A673 (cell line): ENCODE measurements around the gene ADAM23. TPM values are rescaled to one million over a fixed set of nuclear protein-coding genes. Genes with fewer than 3 reads are reported as not detected.

ENCODE experiments used
- BruUV-seq: library from RNA; stranded (reverse); fragments of 400-500 nt; replicated peaks from 2 replicates; lab custom pipeline; 2021; lab: Mats Ljungman, UMichigan
- CTCF ChIA-PET: fragments of 300-600 bp; sonication (Branson Sonifier 250); formaldehyde crosslinking; loops from one replicate; lab custom pipeline; 2022; ENCODE audit warnings: antibody characterized with exemption; lab: Charles Lee
- POLR2A ChIA-PET: fragments of 300-600 bp; sonication (Branson Sonifier 250); formaldehyde crosslinking; loops from one replicate; lab custom pipeline; 2022; ENCODE audit warnings: antibody characterized with exemption; ENCODE audit not compliant: low non-redundant PET; lab: Charles Lee
- DNase-seq: peaks from one replicate; pipeline ENCODE4 v3.0.0-alpha.2; 2015; ENCODE audit warnings: low spot score
- H3K27ac ChIP-seq: fragments of 200-600 bp; sonication (generic); 2 replicates; pipeline ENCODE4 v1.5.1; 2016; ENCODE audit warnings: mixed run types, low read depth, mild to moderate bottlenecking, mixed read lengths, antibody characterized with exemption, low read length; ENCODE audit not compliant: poor library complexity, severe bottlenecking
- H3K27me3 ChIP-seq: fragments of 200-600 bp; sonication (generic); replicated peaks from 2 replicates; pipeline ENCODE4 v1.6.1; 2017; ENCODE audit warnings: mixed run types, low read depth, mild to moderate bottlenecking, mixed read lengths, antibody characterized with exemption, low read length; ENCODE audit not compliant: insufficient read depth, poor library complexity
- H3K36me3 ChIP-seq: fragments of 200-600 bp; sonication (generic); 2 replicates; pipeline ENCODE4 v1.6.1; 2016; ENCODE audit warnings: mixed run types, mild to moderate bottlenecking, mixed read lengths, antibody characterized with exemption, low read length; ENCODE audit not compliant: insufficient read depth, poor library complexity, severe bottlenecking
- H3K4me1 ChIP-seq: fragments of 200-600 bp; sonication (generic); 2 replicates; pipeline ENCODE4 v1.6.1; 2017; ENCODE audit warnings: mixed run types, mild to moderate bottlenecking, mixed read lengths, antibody characterized with exemption, low read length; ENCODE audit not compliant: insufficient read depth, poor library complexity, severe bottlenecking
- H3K4me3 ChIP-seq: fragments of 200-600 bp; sonication (generic); 2 replicates; pipeline ENCODE4 v1.5.1; 2016; ENCODE audit warnings: low read depth, mixed run types, mild to moderate bottlenecking, mixed read lengths, low read length; ENCODE audit not compliant: poor library complexity, severe bottlenecking
- H3K9me3 ChIP-seq: fragments of 200-600 bp; sonication (generic); 2 replicates; pipeline ENCODE4 v1.6.1; 2016; ENCODE audit warnings: mixed run types, low read depth, mild to moderate bottlenecking, mixed read lengths, antibody characterized with exemption, low read length; ENCODE audit not compliant: poor library complexity, severe bottlenecking
- EZH2 ChIP-seq: fragments of 200-600 bp; sonication (generic); IDR thresholded peaks from 2 replicates; pipeline ENCODE4 v1.6.1; 2017; ENCODE audit warnings: borderline replicate concordance, low read depth, mild to moderate bottlenecking, mixed read lengths, antibody characterized with exemption, low read length; ENCODE audit not compliant: poor library complexity, severe bottlenecking
- intact Hi-C: fragments of 100-400 bp; cut with micrococcal nuclease; formaldehyde crosslinking; loops from one replicate; pipeline ENCODE4 v1.10.0; 2022; ENCODE audit not compliant: unreplicated experiment
- total RNA-seq: library from RNA; stranded (reverse); gene quantifications from 2 replicates; pipeline ENCODE4 v1.2.3, GENCODE V29; 2021
- TF ChIP-seq, protein P1 (sequence below): fragments of 300-800, 200-600 bp; sonication (generic); conservative IDR thresholded peaks from 2 replicates; pipeline ENCODE4 v1.5.1; 2017; ENCODE audit warnings: low read depth, mild to moderate bottlenecking, antibody characterized with exemption, low read length, moderate library complexity, mixed read lengths

Gene ADAM23
- total RNA-seq, 1 experiment from 2014 or later, result 0.21 TPM

DNA sequence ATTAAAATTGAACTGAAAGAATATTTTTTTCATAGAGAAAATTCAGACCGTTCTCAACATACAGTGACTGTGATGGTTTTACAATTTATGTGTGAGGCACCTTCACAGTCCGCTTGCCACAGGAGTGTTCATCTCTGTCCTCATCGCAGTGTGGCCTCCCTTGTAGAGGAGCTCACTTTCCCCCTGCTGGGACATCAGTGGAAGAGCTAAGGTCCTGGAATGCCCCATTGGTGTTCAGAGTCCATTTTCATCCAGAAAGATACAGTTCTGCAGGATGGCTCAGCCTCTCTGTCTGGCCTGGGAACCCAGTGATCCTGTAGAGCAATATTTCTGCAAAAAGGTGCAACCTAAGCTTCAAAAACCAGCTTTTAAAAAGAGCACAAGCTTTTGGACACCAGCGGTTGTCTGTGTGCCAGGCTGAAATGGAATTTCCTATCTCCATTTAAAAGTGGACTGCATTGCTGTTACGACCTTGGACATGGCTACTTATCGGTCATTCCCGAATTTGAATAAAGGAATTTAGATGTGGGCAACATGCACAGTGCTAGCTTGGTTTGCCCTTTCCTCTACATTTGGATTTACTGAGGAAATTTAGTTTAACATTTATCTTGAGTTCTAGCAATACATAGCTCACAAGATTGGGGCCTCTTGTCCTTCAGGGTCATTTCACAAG lies 172.2 kb downstream of the ADAM23 start:
- ChIA-PET POLR2A (no interaction called here), CTCF (no interaction called here)
- no peak for DNase-seq
- intact Hi-C loops, result no loop called here
- TF ChIP-seq, protein P1, sequence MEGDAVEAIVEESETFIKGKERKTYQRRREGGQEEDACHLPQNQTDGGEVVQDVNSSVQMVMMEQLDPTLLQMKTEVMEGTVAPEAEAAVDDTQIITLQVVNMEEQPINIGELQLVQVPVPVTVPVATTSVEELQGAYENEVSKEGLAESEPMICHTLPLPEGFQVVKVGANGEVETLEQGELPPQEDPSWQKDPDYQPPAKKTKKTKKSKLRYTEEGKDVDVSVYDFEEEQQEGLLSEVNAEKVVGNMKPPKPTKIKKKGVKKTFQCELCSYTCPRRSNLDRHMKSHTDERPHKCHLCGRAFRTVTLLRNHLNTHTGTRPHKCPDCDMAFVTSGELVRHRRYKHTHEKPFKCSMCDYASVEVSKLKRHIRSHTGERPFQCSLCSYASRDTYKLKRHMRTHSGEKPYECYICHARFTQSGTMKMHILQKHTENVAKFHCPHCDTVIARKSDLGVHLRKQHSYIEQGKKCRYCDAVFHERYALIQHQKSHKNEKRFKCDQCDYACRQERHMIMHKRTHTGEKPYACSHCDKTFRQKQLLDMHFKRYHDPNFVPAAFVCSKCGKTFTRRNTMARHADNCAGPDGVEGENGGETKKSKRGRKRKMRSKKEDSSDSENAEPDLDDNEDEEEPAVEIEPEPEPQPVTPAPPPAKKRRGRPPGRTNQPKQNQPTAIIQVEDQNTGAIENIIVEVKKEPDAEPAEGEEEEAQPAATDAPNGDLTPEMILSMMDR, result no peak
- TF ChIP-seq EZH2, result no peak
- no peaks in the 10 kb centered on the region for H3K9me3 ChIP-seq
- no TSS peak for BruUV-seq
- no peaks in the 10 kb centered on the region for H3K36me3 ChIP-seq
- H3K4me3 ChIP-seq, result no peak overlapping the region
- H3K27me3 ChIP-seq, result no peaks in the 10 kb centered on the region
- no peaks in the 10 kb centered on the region for H3K4me1 ChIP-seq
- no peak overlapping the region for H3K27ac ChIP-seq

DNA sequence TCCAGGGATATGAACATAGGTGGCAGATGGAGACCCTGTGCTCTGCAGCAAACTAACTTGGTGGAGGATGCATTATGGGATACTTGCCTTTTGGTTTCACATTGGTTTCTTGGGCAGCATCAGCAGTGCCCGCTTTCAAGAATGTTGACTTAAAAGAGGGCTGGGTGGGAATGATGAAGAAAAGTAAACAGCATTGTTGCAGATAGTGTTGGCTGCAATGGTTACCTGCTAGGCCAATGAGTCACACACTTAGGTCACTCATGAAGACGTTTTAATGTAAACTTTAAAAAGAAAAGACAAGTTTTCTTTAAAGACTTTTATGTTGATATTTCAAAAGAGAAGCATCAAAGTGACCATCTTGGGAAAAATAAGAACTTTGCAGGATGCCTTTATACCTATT lies 172.8 kb downstream of the ADAM23 start:
- TF ChIP-seq, protein P1, result no peak
- no peak for TF ChIP-seq EZH2
- no peak overlapping the region for H3K4me3 ChIP-seq
- DNase-seq, result no peak
- ChIA-PET CTCF (no interaction called here), POLR2A (no interaction called here)
- H3K36me3 ChIP-seq, result no peaks in the 10 kb centered on the region
- H3K27ac ChIP-seq, result no peak overlapping the region
- no peaks in the 10 kb centered on the region for H3K27me3 ChIP-seq
- BruUV-seq, result no TSS peak
- no peaks in the 10 kb centered on the region for H3K4me1 ChIP-seq
- H3K9me3 ChIP-seq, result no peaks in the 10 kb centered on the region
- intact Hi-C loops, result no loop called here

DNA sequence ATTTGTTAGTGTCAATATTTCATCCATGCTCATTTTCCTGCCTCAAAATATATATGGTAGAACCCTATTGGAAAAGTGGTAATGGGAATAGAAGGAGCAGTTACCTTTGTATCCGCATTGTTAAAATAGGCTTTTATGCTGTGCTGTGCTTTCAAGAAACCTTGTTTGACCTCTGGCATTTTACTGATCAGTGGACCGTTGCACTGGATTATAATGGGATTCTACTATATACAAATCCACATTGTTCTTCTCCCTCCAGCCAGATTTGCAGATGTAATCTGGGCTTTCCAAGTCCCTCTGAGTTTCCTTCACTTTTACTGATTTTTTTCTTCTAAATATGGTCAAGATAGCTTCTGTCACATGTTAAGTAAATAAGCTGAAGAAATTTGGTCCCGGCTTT lies 175.7 kb downstream of the ADAM23 start:
- no peak for DNase-seq
- H3K27ac ChIP-seq, result no peak overlapping the region
- TF ChIP-seq EZH2, result no peak
- TF ChIP-seq, protein P1, result no peak
- ChIA-PET POLR2A (no interaction called here), CTCF (no interaction called here)
- H3K36me3 ChIP-seq, result no peaks in the 10 kb centered on the region
- H3K27me3 ChIP-seq, result no peaks in the 10 kb centered on the region
- no TSS peak for BruUV-seq
- intact Hi-C loops, result no loop called here
- no peaks in the 10 kb centered on the region for H3K4me1 ChIP-seq
- no peaks in the 10 kb centered on the region for H3K9me3 ChIP-seq
- H3K4me3 ChIP-seq, result no peak overlapping the region
